T-helper 1 cell treated with Interleukin-12 subunit alpha and Interleukin-12 subunit beta and Interleukin-4 antibody, amounts not matched to agents 30 μg/mL and 1 μg/mL, for 36 hours (primary cell): ENCODE measurements around the gene SPO11.

Source experiments
- H3K27ac Mint-ChIP-seq: one replicate; pipeline ENCODE4 v1.8.0; 2021; ENCODE audit warnings: mild to moderate bottlenecking, mixed read lengths
- H3K27me3 Mint-ChIP-seq: one replicate; pipeline ENCODE4 v1.8.0; 2021; ENCODE audit warnings: low read depth, mixed read lengths
- H3K36me3 Mint-ChIP-seq: one replicate; pipeline ENCODE4 v1.8.0; 2021; ENCODE audit warnings: low read depth, mixed read lengths
- H3K4me1 Mint-ChIP-seq: one replicate; pipeline ENCODE4 v1.8.0; 2021; ENCODE audit warnings: low read depth, mixed read lengths
- H3K4me3 Mint-ChIP-seq: one replicate; pipeline ENCODE4 v1.8.0; 2021; ENCODE audit warnings: mild to moderate bottlenecking, moderate library complexity, mixed read lengths
- H3K9me3 Mint-ChIP-seq: one replicate; pipeline ENCODE4 v1.8.0; 2021; ENCODE audit warnings: mixed read lengths

SPO11 gene

DNA sequence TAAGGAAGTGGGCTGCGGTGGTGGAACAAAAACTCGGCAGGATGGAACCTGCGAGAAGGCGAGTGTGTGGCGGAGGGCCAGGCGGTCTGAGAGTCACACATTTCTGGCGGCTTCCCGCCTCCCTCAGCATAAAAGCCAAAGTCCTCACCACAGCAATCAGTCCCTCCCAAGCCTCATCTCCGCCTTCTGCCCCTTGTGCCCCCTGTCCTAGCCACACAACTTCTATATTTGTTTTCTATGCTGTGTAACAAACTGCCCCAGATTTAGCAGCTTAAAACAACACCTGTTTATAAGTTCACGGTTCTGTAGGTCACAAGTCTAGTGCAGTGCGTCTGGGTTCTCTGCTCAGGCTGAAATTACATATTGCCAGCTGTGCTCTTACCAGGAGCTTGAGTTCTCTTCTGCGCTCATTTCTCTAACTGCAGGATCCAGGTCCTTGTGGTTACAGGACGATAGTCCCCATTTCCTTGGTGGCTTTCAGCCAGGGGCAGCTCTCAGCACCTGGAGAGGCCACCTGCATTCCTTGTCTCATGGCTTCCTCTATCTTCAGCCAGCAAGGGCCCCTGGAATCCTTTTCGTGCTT, 11.7 kb upstream of the SPO11 start:
- no peak overlapping the region for H3K27ac Mint-ChIP-seq
- H3K27me3 Mint-ChIP-seq = peaks cover 33% of the 10 kb centered on the region

GRCh38 chr20:57319584-57319983, 10.0 kb upstream of the SPO11 start:
- H3K4me1 Mint-ChIP-seq = no peaks in the 10 kb centered on the region
- H3K27me3 Mint-ChIP-seq = peaks cover 40% of the 10 kb centered on the region
- no peak overlapping the region for H3K4me3 Mint-ChIP-seq
- H3K36me3 Mint-ChIP-seq = no peaks in the 10 kb centered on the region
- no peak overlapping the region for H3K27ac Mint-ChIP-seq
- H3K9me3 Mint-ChIP-seq = no peaks in the 10 kb centered on the region

More for the DNA sequence above, 11.7 kb upstream of the SPO11 start:
- H3K4me3 Mint-ChIP-seq = no peak overlapping the region
- H3K4me1 Mint-ChIP-seq = no peaks in the 10 kb centered on the region
- H3K36me3 Mint-ChIP-seq = no peaks in the 10 kb centered on the region
- H3K9me3 Mint-ChIP-seq = no peaks in the 10 kb centered on the region

GRCh38 chr20:57320358-57320757, 9.2 kb upstream of the SPO11 start:
- H3K27me3 Mint-ChIP-seq = peaks cover 48% of the 10 kb centered on the region
- H3K36me3 Mint-ChIP-seq = no peaks in the 10 kb centered on the region
- H3K9me3 Mint-ChIP-seq = no peaks in the 10 kb centered on the region
- H3K4me1 Mint-ChIP-seq = no peaks in the 10 kb centered on the region
- no peak overlapping the region for H3K4me3 Mint-ChIP-seq
- H3K27ac Mint-ChIP-seq = no peak overlapping the region

DNA sequence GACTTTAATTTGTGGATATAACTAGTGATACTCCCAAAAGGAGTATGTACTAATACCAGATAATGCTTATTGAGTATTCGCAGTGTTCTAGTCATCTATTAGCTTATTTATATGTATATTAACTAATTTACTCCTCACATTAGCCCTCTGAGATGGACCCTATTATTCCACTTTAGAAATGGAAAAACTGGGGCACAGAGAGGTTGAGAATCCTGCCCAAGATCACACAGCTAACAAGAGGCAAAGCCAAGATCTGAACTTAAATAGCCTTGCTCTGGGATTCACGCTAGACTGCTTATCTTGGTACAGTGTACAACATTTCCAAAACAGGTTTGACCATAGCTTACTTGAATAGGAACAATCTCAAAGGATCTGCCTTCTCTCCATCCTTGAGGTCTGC, 8.5 kb upstream of the SPO11 start:
- no peak overlapping the region for H3K4me3 Mint-ChIP-seq
- H3K9me3 Mint-ChIP-seq = no peaks in the 10 kb centered on the region
- no peaks in the 10 kb centered on the region for H3K36me3 Mint-ChIP-seq
- no peaks in the 10 kb centered on the region for H3K4me1 Mint-ChIP-seq
- no peak overlapping the region for H3K27ac Mint-ChIP-seq
- peaks cover 49% of the 10 kb centered on the region for H3K27me3 Mint-ChIP-seq

DNA sequence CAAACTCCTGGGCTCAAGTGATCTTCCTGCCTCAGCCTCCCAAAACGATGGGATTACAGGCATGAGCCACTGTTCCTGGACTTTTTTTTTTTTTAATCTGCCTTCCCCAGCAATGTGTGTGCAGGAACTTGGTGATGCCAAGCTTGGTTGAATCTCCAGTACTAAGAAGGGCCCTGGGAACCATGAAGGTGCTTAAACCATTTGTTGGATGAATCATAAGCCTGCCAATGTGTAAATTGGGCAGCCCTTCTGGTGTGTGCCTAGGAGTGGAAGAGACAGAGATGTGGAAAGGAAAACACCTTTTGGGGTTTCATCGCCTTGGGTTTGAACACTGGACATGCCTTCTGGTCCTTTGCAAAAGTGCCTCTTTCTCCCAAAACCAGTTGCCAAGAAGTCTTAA, 7.1 kb upstream of the SPO11 start:
- no peak overlapping the region for H3K4me3 Mint-ChIP-seq
- H3K9me3 Mint-ChIP-seq = no peaks in the 10 kb centered on the region
- no peaks in the 10 kb centered on the region for H3K4me1 Mint-ChIP-seq
- no peaks in the 10 kb centered on the region for H3K36me3 Mint-ChIP-seq
- no peak overlapping the region for H3K27ac Mint-ChIP-seq
- H3K27me3 Mint-ChIP-seq = peaks cover 60% of the 10 kb centered on the region

GRCh38 chr20:57323034-57323433, 6.6 kb upstream of the SPO11 start:
- no peak overlapping the region for H3K4me3 Mint-ChIP-seq
- no peaks in the 10 kb centered on the region for H3K36me3 Mint-ChIP-seq
- H3K27ac Mint-ChIP-seq = no peak overlapping the region
- no peaks in the 10 kb centered on the region for H3K4me1 Mint-ChIP-seq
- H3K27me3 Mint-ChIP-seq = peaks cover 63% of the 10 kb centered on the region
- no peaks in the 10 kb centered on the region for H3K9me3 Mint-ChIP-seq

GRCh38 chr20:57325632-57326356, 3.8 kb upstream of the SPO11 start:
- Mint-ChIP-seq H3K27me3 (peaks cover 62% of the 10 kb centered on the region), H3K9me3 (no peaks in the 10 kb centered on the region), H3K36me3 (no peaks in the 10 kb centered on the region), H3K27ac (no peak overlapping the region), H3K4me3 (no peak overlapping the region), H3K4me1 (no peaks in the 10 kb centered on the region)

DNA sequence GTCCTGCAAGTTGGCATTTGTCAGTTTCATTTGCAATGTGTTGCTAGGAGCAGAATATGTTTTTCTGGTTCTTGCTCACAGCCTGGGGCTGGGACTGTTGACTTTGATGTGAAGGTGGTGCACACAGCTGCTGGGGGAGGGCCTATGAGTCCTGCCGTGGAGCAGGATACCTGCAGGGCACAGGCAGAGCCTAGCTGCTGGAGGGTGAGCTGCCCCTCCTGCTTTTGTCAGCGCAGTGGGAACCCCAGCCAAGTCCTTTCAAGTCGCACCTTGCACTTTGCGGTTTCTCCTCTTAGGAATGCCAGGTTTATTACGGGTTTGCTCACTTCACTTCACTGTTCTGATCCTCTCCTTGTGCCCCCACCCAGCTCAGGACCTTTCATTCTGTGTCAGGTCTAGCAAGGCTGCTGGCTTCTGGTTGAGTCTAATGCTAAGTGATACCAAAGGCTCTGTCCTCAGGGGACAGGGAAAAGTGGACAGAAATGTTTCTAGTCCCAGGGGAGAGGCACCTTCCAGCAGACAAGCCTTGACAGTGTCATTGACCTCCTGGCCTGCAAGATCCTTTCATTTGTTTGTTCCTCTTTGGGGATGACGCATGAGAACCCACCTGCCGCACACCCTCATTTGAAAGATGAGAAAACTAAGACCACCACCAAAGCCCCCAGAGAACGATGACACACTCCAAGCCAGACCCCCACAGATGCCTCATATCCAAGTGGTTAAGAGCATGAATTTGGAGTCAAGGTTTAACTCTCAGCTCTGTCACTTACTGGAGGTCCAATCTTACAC, 2.7 kb upstream of the SPO11 start:
- Mint-ChIP-seq H3K27ac (no peak overlapping the region), H3K4me3 (no peak overlapping the region), H3K36me3 (no peaks in the 10 kb centered on the region), H3K9me3 (no peaks in the 10 kb centered on the region), H3K27me3 (peaks cover 65% of the 10 kb centered on the region), H3K4me1 (no peaks in the 10 kb centered on the region)

GRCh38 chr20:57327820-57328219, 1.8 kb upstream of the SPO11 start:
- no peak overlapping the region for H3K27ac Mint-ChIP-seq
- H3K9me3 Mint-ChIP-seq = no peaks in the 10 kb centered on the region
- H3K4me1 Mint-ChIP-seq = no peaks in the 10 kb centered on the region
- peaks cover 61% of the 10 kb centered on the region for H3K27me3 Mint-ChIP-seq
- no peaks in the 10 kb centered on the region for H3K36me3 Mint-ChIP-seq
- H3K4me3 Mint-ChIP-seq = no peak overlapping the region

- Mint-ChIP-seq H3K27me3 (peaks cover 48% of the 10 kb centered on the region), H3K9me3 (no peaks in the 10 kb centered on the region), H3K36me3 (no peaks in the 10 kb centered on the region), H3K4me3 (no peak overlapping the region), H3K27ac (no peak overlapping the region), H3K4me1 (no peaks in the 10 kb centered on the region)
These were observed 1.4 kb downstream of the SPO11 start for GRCh38 chr20:57330998-57331397.

GRCh38 chr20:57332105-57333089, 2.8 kb downstream of the SPO11 start:
- Mint-ChIP-seq H3K36me3 (no peaks in the 10 kb centered on the region), H3K4me3 (no peak overlapping the region), H3K9me3 (no peaks in the 10 kb centered on the region), H3K27me3 (peaks cover 42% of the 10 kb centered on the region), H3K4me1 (no peaks in the 10 kb centered on the region), H3K27ac (no peak overlapping the region)

DNA sequence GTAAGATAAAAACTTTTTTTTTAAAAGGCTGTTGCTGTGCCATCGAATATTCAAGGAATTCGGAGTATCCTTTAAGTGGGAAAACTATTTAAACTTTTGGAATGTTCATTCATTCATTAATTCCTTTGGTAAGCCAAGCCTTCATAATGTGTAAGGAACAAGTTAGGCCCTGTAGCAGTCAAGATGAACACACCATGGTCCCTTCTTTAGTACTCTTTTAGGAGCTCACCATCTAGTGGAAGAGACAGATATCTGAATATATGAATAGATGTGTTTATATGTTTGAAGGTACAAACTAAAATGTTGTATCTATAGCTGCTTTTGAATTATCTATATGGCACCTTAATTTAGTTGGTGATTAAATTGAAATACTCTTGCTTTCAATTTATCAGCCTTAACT, 5.8 kb downstream of the SPO11 start:
- Mint-ChIP-seq H3K27ac (no peak overlapping the region), H3K27me3 (peaks cover 32% of the 10 kb centered on the region), H3K36me3 (no peaks in the 10 kb centered on the region), H3K4me3 (no peak overlapping the region), H3K9me3 (no peaks in the 10 kb centered on the region), H3K4me1 (no peaks in the 10 kb centered on the region)

GRCh38 chr20:57341663-57342062, 12.1 kb downstream of the SPO11 start:
- Mint-ChIP-seq H3K4me1 (no peaks in the 10 kb centered on the region), H3K4me3 (no peak overlapping the region), H3K9me3 (no peaks in the 10 kb centered on the region), H3K27ac (no peak overlapping the region), H3K36me3 (no peaks in the 10 kb centered on the region), H3K27me3 (peaks cover 30% of the 10 kb centered on the region)

DNA sequence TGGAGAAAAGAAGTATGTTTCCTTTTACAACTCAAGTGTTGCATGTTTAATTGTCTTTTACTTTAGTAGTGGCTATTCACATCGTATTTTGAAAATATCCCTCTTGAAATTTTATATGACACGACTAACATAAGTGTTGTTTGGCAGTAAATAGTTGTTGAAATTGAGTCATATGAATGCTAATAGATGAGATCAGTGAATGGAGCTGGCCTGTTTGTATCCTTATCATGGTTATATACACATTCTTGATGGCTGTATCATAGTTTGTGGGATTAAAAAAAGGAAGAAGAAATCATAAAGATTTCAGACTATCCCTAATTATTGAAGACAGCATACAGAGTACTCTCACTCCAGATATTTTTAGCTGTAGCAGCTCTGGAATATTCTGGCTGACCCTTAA, 13.2 kb downstream of the SPO11 start:
- Mint-ChIP-seq H3K9me3 (no peaks in the 10 kb centered on the region), H3K4me1 (no peaks in the 10 kb centered on the region), H3K4me3 (no peak overlapping the region), H3K27ac (no peak overlapping the region), H3K36me3 (no peaks in the 10 kb centered on the region), H3K27me3 (peaks cover 36% of the 10 kb centered on the region)
